AG09309 (cell line): ENCODE data around the gene ZSWIM5.
"Not testable (repeated sequence)": the region's sequence is repeated elsewhere in the genome, so short reads cannot be mapped to it uniquely, and the experiment has no call there.

ENCODE experiments used
- DNase-seq: peaks from one replicate; pipeline ENCODE4 v3.0.0-alpha.2; 2010; ENCODE audit warnings: low read depth
- H3K4me3 ChIP-seq: 2 replicates; pipeline ENCODE4 v1.5.1; 2011; ENCODE audit warnings: mild to moderate bottlenecking, low read depth, low read length, moderate library complexity; ENCODE audit not compliant: control insufficient read depth
- CTCF ChIP-seq: IDR thresholded peaks from 2 replicates; pipeline ENCODE4 v1.5.1; 2011; ENCODE audit warnings: mild to moderate bottlenecking, low read depth, low read length, inconsistent platforms; ENCODE audit not compliant: insufficient read depth, control insufficient read depth; ENCODE audit errors: missing control alignments

The ZSWIM5 gene

GRCh38 chr1:45243476-45244343, 37.3 kb upstream of the ZSWIM5 start:
- no peak for TF ChIP-seq CTCF
- no peak overlapping the region for H3K4me3 ChIP-seq
- no peak for DNase-seq

- TF ChIP-seq CTCF, result no peak
- no peak overlapping the region for H3K4me3 ChIP-seq
- DNase-seq, result no peak
These were observed 32.4 kb upstream of the ZSWIM5 start for GRCh38 chr1:45238846-45239245.

GRCh38 chr1:45236136-45236535, 29.7 kb upstream of the ZSWIM5 start:
- DNase-seq, result no peak
- no peak overlapping the region for H3K4me3 ChIP-seq
- TF ChIP-seq CTCF, result no peak

DNA sequence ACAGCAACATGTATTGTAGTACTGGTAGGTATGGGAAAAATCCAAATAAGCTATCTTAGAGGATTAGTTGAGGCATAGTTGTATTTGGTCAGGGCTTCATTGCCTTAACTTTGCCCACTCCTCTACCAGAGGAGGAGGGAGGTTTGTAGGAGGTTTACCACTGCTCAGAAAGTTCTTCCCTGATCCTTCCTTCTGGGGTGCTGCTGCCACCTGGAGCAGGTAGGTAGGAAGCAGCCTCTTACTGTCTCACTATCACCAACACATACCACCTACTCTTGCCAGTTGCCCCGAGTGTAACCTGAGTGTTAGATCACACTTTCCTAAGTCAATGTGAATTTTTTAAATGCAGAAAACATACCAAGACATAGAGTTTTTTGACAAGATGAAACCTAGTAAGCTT, 24.1 kb upstream of the ZSWIM5 start:
- no peak for DNase-seq
- TF ChIP-seq CTCF, result no peak
- no peak overlapping the region for H3K4me3 ChIP-seq

DNA sequence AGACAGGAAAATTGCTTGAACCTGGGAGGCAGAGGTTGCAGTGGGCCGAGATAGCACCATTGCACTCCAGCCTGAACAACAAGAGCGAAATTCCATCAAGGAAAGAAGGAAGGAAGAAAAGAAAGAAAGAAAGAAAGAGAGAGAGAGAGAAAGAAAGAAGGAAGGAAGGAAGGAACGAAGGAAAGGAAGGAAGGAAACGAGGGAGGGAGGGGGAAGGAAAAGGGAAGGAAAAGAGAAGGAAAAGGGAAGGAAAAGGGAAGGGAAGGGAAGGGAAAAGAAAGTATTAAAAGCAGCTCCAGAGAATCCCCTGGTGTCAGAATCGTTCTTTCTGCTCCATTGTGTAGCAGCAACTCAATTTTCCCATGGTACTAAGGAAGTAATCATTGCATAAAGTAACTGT, 19.2 kb upstream of the ZSWIM5 start:
- no peak for TF ChIP-seq CTCF
- no peak for DNase-seq
- H3K4me3 ChIP-seq, result no peak overlapping the region

GRCh38 chr1:45223710-45224109, 17.3 kb upstream of the ZSWIM5 start:
- not testable (repeated sequence) for DNase-seq, H3K4me3 ChIP-seq

GRCh38 chr1:45221716-45222115, 15.3 kb upstream of the ZSWIM5 start:
- no peak for DNase-seq
- H3K4me3 ChIP-seq, result no peak overlapping the region
- TF ChIP-seq CTCF, result no peak
